Measurements from ENCODE around the gene PELO. TPM values are rescaled to one million over a fixed set of nuclear protein-coding genes. Genes with fewer than 3 reads are reported as not detected.

The PELO gene
- total RNA-seq, 1 donor, result 18.9 TPM

DNA sequence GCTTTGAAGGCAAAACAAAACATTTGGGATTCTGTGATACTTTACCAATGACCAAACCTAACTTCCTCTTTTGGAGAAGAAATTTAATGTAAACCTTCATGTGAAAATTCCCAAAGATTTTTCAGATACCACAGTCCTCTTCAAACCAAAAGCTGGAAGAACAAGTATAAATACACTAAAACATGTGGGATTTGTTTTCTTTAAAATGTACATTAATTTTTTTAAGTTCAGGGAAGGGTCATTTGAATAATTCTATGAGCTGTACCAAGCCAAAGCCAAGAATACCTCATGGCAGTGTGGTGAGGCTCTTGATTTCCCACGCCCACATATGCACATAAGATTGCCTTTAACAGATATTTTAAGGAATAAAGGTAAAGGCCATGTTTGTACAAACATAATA is 28.4 kb upstream of the PELO start:
- TF ChIP-seq, protein P1, sequence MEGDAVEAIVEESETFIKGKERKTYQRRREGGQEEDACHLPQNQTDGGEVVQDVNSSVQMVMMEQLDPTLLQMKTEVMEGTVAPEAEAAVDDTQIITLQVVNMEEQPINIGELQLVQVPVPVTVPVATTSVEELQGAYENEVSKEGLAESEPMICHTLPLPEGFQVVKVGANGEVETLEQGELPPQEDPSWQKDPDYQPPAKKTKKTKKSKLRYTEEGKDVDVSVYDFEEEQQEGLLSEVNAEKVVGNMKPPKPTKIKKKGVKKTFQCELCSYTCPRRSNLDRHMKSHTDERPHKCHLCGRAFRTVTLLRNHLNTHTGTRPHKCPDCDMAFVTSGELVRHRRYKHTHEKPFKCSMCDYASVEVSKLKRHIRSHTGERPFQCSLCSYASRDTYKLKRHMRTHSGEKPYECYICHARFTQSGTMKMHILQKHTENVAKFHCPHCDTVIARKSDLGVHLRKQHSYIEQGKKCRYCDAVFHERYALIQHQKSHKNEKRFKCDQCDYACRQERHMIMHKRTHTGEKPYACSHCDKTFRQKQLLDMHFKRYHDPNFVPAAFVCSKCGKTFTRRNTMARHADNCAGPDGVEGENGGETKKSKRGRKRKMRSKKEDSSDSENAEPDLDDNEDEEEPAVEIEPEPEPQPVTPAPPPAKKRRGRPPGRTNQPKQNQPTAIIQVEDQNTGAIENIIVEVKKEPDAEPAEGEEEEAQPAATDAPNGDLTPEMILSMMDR (IDR thresholded peaks at IDR 0.05; ENCODE audit: insufficient read depth, low read length), result no peak
- no peak for DNase-seq (ENCODE audit: low read depth)
- no peak overlapping the region for H3K4me3 ChIP-seq (ENCODE audit: low read depth, low read length)

DNA sequence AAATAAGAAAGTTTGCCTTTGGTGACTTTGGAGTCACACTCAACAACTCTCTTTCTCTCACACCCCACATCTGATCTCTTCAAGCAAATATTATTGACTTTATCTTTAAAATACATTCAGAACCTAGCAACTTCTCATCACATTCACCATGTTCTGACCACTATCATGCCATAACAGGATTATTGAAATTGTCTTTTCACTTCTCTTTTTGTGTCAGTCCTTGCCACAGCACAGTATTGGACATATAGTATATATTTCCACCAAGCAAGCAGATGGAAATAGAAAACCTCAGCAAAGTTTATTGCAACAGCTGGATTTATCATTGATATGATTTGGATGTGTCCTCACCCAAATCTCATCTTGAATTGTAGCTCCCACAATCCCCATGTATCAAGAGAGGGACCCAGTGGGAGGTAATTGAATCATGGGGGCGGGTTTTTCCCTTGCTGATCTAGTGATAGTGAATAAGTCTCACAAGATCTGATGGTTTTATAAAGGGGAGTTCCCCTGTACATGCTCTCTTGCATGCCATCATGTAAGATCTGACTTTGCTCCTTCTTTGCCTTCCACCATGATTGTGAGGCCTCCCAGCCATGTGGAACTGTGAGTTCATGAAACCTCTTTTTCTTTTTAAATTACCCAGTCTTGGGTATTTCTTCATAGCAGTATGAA is 26.9 kb upstream of the PELO start:
- H3K4me3 ChIP-seq (ENCODE audit: low read depth, low read length), result no peak overlapping the region
- TF ChIP-seq, protein P1 (IDR thresholded peaks at IDR 0.05; ENCODE audit: insufficient read depth, low read length), result no peak
- DNase-seq (ENCODE audit: low read depth), result no peak

DNA sequence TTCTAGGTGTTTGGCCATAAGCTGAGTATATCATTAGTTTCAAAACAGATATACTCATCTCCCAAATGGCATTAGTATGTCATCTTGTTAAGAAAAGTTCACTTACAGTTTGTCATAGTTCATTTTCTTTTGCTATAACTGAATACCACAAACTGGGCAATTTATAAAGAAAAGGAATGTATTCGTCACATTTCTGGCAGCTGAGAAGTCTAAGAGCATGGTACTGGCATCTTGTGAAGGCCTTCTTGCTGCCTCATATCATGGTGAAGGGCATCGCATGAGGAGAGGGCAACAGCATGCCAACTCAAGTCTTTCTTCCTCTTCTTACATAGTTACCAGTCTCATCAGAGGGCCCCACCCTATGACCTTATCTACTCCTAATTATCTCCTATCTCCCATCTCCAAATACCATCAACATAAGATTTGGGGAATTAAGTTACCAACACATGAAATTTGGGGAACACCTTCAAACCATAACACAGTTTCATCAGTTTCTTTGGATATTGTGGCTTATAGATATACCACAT is 20.4 kb upstream of the PELO start:
- TF ChIP-seq, protein P1 (IDR thresholded peaks at IDR 0.05; ENCODE audit: insufficient read depth, low read length), result no peak
- no peak for DNase-seq (ENCODE audit: low read depth)
- no peak overlapping the region for H3K4me3 ChIP-seq (ENCODE audit: low read depth, low read length)

DNA sequence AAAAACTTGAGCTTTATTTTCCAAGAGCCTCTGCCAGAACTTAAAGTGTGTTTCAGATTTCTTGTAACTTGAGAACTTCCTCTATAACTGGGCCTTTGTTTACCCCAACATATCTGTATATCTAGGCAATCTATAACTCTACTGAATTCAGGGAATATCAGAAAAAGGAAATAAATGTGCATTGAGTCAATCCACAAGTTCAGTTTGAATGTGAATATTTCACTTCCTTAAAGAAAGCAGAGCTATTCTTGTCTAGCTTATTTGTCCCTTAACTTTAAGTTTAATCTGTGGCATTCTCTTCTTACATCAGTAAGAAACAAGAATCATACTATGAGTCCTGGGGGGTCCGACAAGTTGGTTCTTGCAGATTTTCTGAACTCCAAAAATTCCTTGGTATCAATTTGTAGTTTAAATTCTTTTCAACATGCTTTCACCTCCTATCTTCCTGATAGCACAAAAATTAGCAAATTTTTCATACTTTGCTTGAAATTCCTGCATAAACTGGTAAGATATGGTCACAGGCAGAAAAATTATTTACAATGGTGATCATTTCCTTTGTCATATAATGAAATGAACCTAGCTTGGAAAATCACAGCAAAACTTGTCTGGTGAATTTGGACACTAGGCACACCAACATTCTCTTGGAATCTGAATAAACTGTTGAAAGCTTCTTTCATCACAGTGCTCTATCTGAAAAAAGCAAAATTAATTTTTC is 19.8 kb upstream of the PELO start:
- TF ChIP-seq, protein P1 (IDR thresholded peaks at IDR 0.05; ENCODE audit: insufficient read depth, low read length), result no peak
- H3K4me3 ChIP-seq (ENCODE audit: low read depth, low read length), result no peak overlapping the region
- DNase-seq (ENCODE audit: low read depth), result no peak

DNA sequence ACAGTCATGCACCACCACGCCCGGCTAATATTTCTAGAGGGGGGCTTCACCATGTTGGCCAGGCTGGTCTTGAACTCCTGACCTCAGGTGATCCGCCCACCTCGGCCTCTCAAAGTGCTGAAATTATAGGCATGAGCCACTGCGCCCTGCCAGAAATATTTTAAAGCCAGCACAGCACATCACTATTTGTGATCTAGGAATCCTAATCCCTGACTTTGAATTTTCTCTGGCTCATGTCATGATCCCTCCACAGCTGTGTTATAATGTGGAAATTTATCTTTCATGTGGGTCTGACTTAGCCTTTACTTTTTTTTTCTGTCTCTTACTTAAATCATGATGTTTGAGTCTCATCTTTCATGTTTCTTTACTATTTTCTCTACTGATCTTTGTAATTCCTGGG is 18.7 kb upstream of the PELO start:
- TF ChIP-seq, protein P1 (IDR thresholded peaks at IDR 0.05; ENCODE audit: insufficient read depth, low read length), result no peak
- DNase-seq (ENCODE audit: low read depth), result no peak
- H3K4me3 ChIP-seq (ENCODE audit: low read depth, low read length), result no peak overlapping the region

DNA sequence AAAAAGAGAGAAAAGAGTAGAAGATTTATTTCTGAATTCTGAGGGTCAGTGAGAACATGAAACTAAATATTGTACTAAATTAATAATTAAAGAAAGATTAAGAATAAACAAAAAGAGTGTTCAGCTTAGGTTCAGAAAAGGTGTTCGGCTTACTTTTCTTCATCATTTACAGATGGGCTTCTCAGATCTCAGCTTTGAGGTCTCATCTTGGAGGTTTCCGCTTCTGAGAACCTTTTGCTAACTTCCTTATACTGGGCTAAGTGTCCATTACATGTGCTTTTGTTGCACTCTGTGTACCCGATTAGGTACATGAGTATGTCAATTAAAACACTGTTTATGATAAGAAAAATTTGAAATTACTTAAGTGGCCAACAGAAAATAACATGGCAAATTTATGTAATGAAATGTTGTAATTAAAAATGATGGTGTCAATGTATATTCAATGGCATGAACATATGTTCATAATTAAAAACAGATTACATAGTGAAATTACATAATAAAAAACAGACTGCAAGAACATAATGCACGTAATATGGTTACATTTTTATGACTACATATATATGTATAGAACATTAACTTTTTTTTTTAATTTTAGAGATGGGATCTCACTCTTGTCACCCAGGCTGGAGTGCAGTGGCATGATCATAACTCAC is 17.3 kb upstream of the PELO start:
- no peak for DNase-seq (ENCODE audit: low read depth)
- TF ChIP-seq, protein P1 (IDR thresholded peaks at IDR 0.05; ENCODE audit: insufficient read depth, low read length), result no peak
- H3K4me3 ChIP-seq (ENCODE audit: low read depth, low read length), result no peak overlapping the region
